ENCODE data around the gene LCOR. TPM values are rescaled to one million over a fixed set of nuclear protein-coding genes. Genes with fewer than 3 reads are reported as not detected.

Gene LCOR
- total RNA-seq, 1 experiment from 2014 or later: 42.1 TPM

DNA sequence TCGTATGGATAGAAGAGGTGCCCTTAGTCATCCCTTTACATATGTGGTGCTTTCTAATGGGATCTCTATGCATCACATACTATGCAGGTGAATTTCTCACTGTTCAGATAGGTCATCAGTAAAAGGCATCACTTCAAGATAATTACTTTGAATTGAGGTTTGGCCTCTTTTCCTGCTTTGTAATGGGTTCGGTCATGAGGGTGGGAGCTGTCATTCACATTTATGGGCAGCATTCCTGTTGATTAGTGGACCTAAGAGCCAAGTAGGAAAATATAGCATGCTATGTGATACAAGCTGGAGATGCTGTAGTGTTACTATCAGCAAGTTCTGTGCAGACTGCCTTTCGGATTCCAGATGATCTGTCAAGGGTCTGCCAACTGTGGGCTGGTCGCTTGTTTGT lies 156.3 kb downstream of the LCOR start:
- Histone ChIP-seq H3K9ac (ENCODE audit: extremely low read depth, insufficient read length, low read length) (no peak overlapping the region), H2BK20ac (ENCODE audit: low read depth, low read length, poor library complexity, severe bottlenecking) (no peak overlapping the region), H2BK15ac (ENCODE audit: low read depth, low read length) (no peak overlapping the region), H2BK12ac (ENCODE audit: insufficient read length, low read depth, low read length) (no peak overlapping the region), H2AFZ (ENCODE audit: low read length) (no peak overlapping the region), H2BK120ac (ENCODE audit: low read depth, low read length, poor library complexity, severe bottlenecking) (no peak overlapping the region), H3K79me2 (ENCODE audit: insufficient read depth, low read length) (no peaks in the 10 kb centered on the region), H3K23me2 (ENCODE audit: insufficient read length, low read depth, low read length, poor library complexity, severe bottlenecking) (no peaks in the 10 kb centered on the region), H2BK5ac (ENCODE audit: insufficient read length, low read length) (no peak overlapping the region), H4K5ac (ENCODE audit: insufficient read length, low read depth, low read length) (no peak overlapping the region), H3K23ac (ENCODE audit: insufficient read length, low read depth, low read length) (no peak overlapping the region), H3T11ph (ENCODE audit: low read length) (no peak overlapping the region), H4K8ac (replicated peaks; ENCODE audit: insufficient read length, low read depth, low read length) (no peak overlapping the region), H3K56ac (ENCODE audit: insufficient read length, low read depth, low read length) (no peak overlapping the region), H3K9me3 (ENCODE audit: control insufficient read depth, low read depth, low read length) (no peaks in the 10 kb centered on the region), H3K4ac (ENCODE audit: low read depth, low read length) (no peak overlapping the region), H4K20me1 (ENCODE audit: control insufficient read depth, insufficient read depth, insufficient read length) (no peaks in the 10 kb centered on the region), H3K79me1 (ENCODE audit: insufficient read depth, low read depth, low read length, poor library complexity, severe bottlenecking) (no peaks in the 10 kb centered on the region), H3K27me3 (ENCODE audit: insufficient read depth, low read length) (no peaks in the 10 kb centered on the region), H3K18ac (ENCODE audit: insufficient read length, low read depth, low read length) (no peak overlapping the region), H3K14ac (ENCODE audit: insufficient read depth, low read length) (no peak overlapping the region), H4K91ac (ENCODE audit: insufficient read length, low read depth, low read length) (no peak overlapping the region), H3K4me2 (ENCODE audit: insufficient read depth, insufficient read length, low read length) (no peak overlapping the region), H3K4me1 (ENCODE audit: insufficient read depth, low read length) (no peaks in the 10 kb centered on the region; the same call in 1 of the 2 replicates), H3K27ac (ENCODE audit: insufficient read length, low read depth, low read length) (no peak overlapping the region), H2AK5ac (ENCODE audit: insufficient read length, low read length) (no peak overlapping the region)
- no peak overlapping the region for H3K27ac Mint-ChIP-seq
- H3K27me3 Mint-ChIP-seq (ENCODE audit: low read depth): no peaks in the 10 kb centered on the region
- DNase-seq: no peak
- H3K4me1 Mint-ChIP-seq: peaks cover 37 to 48% of the 10 kb centered on the region in 2 experiments
- no peaks in the 10 kb centered on the region for H3K9me3 Mint-ChIP-seq
- no peaks in the 10 kb centered on the region; a peak in 1 of 7 replicates for H3K36me3 Mint-ChIP-seq (ENCODE audit: insufficient read depth in 1 of 3, low read depth in 3 of 3)
- H3K4me3 Mint-ChIP-seq: no peak overlapping the region
- no peak for TF ChIP-seq CTCF (conservative IDR thresholded peaks at IDR 0.05)
- WGBS (ENCODE audit: extremely low coverage, insufficient read length, low lambda C conversion rate): no CpG with 5 or more reads among the region's 4 CpGs

Measured in H9 (cell line).